Stimulated activated CD4-positive, alpha-beta T cell treated with anti-CD3 and anti-CD28 coated beads, Interleukin-2, amount 100 ng/mL, for 48 hours (primary cell): ENCODE measurements around the gene PISD.
A peak's percentile ranks its signal among the peaks of the same experiment; 100 is the strongest.

Experiments
- DNase-seq, 2 donors: peaks; one replicate each; pipeline ENCODE4 v3.0.0-alpha.2; 2020

Gene PISD

GRCh38 chr22:31652088-31652487, 9.9 kb downstream of the PISD start:
- no peak for DNase-seq

- DNase-seq: no peak
Measured at GRCh38 chr22:31651664-31652063, 10.4 kb downstream of the PISD start.

- no peak for DNase-seq
Measured at GRCh38 chr22:31650391-31650790, 11.6 kb downstream of the PISD start.

- DNase-seq: no peak
Measured at GRCh38 chr22:31647523-31648320, 14.3 kb downstream of the PISD start.

GRCh38 chr22:31647066-31647465, 14.9 kb downstream of the PISD start:
- no peak for DNase-seq

- no peak for DNase-seq
Measured at GRCh38 chr22:31646186-31647019, 15.6 kb downstream of the PISD start.

GRCh38 chr22:31639436-31640039, 22.5 kb downstream of the PISD start:
- DNase-seq: no peak

- DNase-seq: no peak
Measured at GRCh38 chr22:31637891-31638618, 24.0 kb downstream of the PISD start.

- no peak for DNase-seq
Measured at GRCh38 chr22:31637447-31637890, 24.5 kb downstream of the PISD start.

GRCh38 chr22:31635638-31636306, 26.2 kb downstream of the PISD start:
- no peak for DNase-seq

- no peak for DNase-seq
Measured at GRCh38 chr22:31631436-31631835, 30.6 kb downstream of the PISD start.

- DNase-seq: peak; percentile 70 to 77
Measured at GRCh38 chr22:31630331-31631329, 31.4 kb downstream of the PISD start.

- DNase-seq: no peak
Measured at GRCh38 chr22:31629741-31630184, 32.3 kb downstream of the PISD start.

GRCh38 chr22:31628969-31629708, 32.9 kb downstream of the PISD start:
- DNase-seq: no peak

- no peak for DNase-seq
Measured at GRCh38 chr22:31628362-31628761, 33.7 kb downstream of the PISD start.

GRCh38 chr22:31627223-31627731, 34.7 kb downstream of the PISD start:
- DNase-seq: no peak

GRCh38 chr22:31626427-31627150, 35.4 kb downstream of the PISD start:
- no peak for DNase-seq

- no peak for DNase-seq
Measured at GRCh38 chr22:31625661-31626426, 36.2 kb downstream of the PISD start.
